GM19240 (cell line): ENCODE results near the gene HMCN2.

Source experiments
- DNase-seq: peaks from one replicate; pipeline ENCODE4 v3.0.0; 2011; ENCODE audit warnings: low spot score; ENCODE audit not compliant: insufficient read length

HMCN2 gene

DNA sequence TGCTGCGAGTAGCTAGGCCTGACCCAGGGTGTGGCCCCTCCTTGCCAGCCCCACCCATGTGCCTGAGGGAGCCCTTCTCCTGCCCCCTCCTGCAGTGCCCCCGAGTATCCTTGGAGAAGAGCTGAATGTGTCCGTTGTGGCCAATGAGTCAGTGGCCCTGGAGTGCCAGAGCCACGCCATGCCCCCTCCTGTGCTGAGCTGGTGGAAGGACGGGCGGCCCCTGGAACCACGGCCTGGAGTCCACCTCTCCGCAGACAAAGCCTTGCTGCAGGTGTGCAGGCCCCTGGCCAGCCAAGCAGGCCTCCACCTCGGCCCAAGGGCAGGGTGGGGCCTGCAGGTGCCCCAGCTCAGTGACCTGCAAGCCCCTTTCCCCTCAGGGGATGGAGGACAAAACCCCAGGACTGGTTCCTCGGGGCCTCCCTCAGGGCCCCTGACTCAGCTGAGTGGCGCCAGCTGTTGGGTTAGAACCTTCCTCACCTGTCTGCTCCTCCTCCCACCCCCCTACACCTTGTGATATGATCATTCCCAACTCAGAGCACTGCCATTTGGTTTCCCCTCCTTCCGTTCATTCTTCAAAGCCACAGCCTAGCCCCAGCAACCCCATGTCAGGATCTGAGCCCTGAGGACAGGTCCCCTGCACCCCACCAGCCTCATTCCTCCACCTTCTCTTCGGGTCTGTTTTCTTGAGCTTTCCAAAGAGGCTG, 99.2 kb downstream of the HMCN2 start:
- no peak for DNase-seq

DNA sequence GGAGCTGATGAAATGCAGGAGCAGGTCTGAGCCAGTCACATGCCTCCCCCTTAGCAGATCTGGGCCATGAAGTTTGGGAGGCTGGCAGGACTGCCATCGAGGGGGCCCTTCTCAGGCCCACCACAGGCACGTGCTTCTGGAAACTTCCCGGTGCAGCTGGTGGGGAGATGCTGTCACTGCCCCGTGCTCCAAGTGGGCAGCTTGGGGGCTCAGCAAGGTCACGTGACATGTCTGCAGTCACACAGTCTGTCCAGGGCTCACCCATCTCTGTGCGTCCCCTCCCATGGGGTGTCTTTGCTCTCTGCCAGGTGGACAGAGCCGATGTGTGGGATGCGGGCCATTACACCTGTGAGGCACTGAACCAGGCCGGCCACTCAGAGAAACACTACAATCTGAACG, 99.8 kb downstream of the HMCN2 start:
- no peak for DNase-seq

DNA sequence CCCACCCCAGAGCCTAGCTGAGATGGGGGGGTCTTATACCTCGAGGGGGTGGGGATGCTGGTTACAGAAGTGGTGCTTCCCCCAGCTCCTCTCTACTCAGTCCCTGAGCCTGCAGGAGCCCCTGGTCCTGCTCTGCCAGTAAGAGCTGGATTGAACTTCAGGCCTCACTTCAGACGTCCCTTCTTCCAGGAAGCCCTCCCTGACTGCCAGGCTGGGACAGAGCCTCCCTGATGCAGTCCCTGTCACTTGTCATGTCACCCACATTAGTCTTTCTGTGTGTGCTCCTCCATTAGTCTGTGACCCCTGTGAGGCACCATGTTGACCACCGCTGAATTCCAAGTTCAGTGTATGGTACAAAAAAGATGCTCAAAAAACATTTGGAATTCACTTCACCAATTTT, 100.5 kb downstream of the HMCN2 start:
- no peak for DNase-seq

DNA sequence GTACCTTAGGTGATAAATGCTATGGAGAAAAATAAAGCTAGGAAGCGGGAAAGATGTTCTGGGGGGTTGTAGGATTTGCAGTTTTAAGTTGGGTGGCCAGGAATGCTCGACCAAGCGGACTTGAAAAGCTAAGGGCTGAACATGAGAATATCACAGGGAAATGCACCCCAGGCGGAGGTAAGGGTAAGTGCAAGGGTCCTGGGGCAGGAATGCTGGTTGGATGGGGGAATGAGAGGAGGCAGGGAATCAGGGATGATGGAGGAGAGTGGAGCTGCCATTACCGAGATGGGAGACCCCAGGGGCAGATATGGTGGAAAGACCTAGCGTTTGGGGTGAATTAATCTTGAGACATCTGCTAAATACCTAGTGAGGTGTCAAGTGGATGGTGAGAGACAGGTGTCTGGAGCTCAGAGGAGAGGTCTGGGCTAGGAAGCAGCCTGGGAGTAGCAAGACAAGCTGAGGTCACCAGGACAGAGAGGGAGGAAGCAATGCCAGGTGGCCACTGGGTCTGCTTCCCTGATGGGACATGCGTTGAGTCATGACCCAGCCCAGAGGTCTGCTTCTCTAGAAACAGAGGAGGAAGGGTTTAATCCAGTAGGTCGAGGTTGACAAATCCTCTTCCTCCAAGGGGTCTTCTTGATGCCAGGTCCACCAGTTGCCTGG, 101.5 kb downstream of the HMCN2 start:
- no peak for DNase-seq

DNA sequence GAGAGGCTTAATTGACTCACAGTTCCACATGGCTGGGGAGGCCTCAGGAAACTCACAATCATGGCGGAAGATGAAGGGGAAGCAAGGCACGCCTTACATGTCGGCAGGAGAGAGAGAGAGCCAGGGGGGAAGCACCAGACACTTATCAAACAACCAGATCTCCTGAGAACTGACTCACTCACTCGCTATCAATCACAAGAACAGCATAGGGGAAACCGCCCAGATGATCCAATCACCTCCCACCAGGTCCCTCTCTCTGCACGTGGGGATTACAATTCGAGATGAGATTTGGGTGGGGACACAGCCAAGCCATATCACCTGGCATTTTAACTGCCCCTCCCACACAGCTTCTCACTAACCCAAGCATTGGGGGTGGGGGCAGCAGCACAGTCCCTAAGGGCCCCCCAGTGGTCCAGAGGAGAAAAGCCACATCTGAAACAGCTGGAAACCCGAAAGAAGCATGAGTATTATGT, 103.1 kb downstream of the HMCN2 start:
- DNase-seq, result no peak

DNA sequence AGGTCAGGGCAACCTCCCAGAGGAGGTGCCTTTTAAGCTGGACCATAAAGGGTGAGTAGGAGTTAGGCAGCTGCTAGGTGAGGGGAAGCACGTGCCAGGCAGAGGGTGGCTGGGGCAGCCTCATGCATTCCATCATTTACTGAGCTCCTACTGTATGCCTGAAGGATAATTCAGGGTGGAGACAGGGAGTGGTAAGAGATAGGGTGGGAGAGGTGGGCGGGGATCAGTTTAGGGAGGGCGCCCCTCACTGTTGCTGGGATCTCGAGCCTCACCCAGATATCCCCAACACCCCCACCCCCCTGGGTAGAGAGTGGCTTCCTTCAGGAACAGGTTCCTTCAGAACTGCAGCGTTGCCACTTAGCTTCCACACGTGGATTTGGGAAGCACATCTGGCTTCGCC, 104.7 kb downstream of the HMCN2 start:
- no peak for DNase-seq

DNA sequence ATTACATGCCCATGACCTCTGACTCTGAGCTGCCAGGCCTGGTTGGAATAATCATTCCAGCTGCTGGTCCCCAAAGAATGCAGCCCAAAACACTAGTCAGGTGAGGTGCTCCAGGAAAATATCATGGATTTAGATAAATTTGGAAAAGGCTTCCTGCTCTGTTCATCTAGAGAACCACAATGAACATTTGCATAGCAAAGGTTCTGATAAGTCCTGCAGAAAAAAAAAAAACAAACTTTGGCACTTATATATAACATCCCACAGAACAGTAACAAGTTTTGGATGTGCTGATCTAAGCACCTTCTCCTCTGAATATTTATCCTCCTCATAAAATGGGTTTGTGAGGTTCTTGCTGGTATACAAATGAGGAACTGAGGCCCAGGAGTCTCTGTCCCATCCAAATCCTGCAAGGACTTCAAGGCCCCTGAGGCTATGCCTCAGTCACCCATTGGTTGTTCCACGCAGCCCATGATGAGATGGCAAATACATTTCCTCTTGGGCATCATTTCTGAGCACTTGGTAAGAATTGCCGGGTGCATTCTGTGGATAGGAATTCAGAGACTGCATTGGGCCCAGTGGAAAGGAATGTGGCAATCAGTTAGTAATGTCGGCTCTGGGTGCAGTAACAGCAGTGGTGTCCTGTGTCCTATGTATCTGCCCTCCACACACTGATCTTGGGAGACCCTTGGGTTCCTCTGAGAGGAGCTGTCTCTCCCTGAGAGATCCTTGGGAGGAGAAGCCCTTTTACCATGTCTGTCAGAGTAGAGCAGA, 105.8 kb downstream of the HMCN2 start:
- no peak for DNase-seq

DNA sequence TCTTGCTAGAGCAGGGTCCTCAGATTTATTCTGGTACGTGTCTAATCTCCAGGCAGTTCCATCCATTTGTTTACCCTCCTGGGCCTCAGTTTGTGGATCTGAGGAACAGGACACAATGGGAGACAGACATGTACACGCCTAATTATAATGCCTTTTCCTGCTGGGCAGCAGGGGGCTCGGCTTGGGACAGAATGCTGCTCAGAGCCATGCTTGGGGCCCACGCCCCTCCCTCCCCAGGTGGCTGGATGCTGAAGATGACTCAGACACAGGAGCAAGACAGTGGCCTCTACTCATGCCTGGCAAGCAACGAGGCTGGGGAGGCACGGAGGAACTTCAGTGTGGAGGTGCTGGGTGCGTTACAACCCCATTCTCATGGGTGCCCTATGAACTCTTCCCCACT, 106.5 kb downstream of the HMCN2 start:
- DNase-seq, result no peak

DNA sequence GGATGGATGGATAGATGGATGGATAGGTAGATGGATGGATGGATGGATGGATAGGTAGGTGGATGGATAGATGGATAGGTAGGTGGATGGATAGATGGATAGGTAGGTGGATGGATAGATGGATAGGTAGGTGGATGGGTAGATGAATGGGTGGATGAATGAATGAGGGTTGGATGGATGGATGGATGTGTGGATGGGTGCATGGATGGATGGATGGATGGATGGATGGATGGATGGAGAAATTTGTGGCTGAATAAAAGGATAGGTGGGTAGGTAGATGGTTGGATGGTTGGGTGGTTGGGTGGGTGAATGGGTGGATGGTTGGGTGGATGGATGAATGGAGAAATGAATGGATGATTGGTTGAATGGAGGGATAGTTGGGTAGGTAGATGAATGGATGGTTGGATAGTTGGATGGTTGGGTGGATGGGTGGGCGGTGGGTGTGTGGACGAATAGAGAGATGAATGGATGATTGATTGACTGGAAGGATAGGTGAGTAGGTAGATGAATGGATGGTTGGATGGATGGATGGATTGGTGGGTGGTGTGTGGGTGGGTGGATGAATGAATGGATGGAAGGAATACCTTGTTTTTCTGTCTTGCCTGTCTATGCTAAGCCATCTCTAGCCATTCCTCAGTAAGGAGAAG, 108.2 kb downstream of the HMCN2 start:
- no peak for DNase-seq

DNA sequence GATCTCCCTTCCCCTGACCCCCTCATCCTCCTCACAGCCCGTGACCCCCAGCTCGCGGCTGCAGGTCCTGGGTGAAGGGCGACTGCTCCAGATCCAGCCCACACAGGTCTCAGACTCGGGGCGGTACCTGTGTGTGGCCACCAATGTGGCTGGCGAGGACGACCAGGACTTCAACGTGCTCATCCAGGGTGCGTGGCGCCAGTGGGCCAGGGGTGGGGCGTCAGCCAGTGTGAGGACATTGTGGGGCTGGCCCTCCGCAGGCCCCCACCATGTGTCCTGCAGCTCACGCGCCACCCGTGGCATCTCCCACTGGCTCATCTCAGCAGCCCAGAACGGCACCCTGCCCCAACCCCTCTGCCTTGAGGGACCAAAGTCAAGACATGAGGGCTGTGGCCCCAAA, 112.1 kb downstream of the HMCN2 start:
- no peak for DNase-seq

DNA sequence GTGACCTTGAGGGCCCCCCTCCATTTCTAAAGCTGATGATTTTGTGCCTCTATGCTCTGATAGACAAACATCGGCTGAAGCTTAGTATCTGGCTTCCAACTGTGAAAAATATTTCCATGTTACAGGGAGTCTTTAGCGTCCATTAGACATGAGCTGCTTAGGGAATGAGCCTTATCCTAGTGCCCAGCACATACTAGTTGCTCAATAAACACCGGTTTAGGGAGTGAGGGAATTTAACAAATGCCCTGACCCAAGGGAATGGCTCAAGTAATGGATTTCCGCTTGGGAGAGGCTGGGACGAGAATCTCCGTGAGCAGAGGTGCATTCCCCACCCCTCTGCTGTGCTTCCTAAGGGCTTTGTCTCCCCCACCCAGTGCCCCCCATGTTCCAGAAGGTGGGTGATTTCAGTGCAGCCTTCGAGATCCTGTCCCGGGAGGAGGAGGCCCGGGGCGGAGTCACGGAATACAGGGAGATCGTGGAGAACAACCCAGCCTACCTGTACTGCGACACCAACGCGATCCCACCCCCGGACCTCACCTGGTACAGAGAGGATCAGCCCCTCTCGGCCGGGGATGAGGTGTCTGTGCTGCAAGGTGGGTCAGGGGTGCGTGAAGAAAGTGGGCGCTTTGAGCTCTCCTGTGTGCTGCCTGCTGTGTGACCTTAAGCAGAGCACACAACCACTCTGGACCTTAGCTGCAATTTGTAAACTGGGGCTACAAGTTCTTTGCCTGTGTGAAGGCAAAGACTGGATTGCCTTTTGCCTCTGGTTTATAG, 113.5 kb downstream of the HMCN2 start:
- no peak for DNase-seq

DNA sequence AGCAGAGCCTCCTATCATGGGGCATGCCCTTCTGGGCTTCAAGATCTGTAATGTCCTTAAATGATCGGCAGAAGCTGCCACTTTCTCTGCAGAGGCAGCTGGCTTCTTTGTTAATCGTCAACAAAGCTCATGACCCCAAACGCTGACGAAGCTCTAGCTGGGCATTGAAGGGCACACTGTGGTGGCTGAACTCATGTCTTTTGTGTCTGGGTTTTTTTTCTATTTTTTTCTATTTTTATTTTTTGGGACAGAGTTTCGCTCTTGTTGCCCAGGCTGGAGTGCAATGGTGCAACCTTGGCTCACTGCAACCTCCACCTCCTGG, 114.0 kb downstream of the HMCN2 start:
- DNase-seq, result no peak

DNA sequence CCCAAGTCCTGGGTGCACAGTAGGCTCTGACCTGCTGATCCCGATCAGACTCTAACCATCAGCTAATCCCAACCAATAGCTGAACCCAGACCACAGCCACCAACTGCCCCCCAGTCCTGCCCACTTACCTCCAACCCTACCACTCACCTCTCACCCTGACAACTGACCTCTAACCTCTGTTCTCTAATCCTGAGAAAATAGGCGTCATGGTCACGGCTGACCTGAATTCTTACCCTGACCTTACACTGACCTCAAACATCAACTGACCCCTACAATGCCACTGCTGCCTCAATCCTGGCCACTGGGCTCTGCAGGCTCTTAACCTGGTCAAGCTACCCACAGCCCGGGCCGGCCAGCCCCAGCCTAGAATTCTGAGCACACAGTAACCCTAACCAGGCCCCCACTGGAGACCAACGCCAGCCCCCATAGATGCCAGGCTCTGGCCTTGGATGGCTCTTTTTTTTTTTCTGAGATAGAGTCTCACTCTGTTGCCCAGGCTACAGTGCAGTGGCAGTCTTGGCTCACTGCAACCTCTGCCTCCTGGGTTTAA, 115.4 kb downstream of the HMCN2 start:
- DNase-seq, result no peak

DNA sequence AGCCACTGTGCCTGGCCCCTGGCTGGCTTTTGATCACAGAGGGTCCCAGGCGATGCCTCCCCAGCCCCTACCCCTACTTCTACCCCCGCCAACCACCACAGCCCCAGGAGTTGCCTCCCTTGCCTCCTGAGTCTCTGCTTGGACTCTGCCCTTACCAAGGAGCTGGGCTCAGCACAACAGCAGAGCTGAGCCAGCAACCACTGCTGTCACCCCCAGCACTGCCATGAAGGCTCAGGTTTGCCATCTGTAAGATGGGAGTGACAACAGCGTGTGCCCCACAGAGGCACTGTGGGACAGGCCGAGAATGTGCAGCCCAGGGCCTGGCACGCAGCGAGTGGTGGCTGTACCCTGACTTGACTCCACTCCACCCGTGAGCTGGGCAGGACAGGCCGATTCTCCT, 116.1 kb downstream of the HMCN2 start:
- DNase-seq, result no peak

DNA sequence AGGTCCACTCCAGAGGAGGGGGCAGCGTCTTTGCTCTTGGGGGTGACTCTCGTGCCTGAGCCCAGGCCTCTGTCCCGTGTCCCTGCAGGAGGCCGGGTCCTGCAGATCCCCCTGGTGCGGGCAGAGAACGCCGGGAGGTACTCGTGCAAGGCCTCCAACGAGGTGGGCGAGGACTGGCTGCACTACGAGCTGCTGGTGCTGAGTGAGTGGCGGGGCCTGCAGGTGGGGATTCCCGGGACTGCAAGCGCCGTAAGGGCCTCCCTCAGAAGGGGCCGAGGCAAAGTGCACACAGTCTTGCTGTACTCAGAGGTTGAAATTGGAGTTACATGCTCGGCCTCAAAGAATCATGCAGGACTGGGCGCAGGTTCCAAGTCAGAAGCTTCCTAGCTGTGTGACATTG, 116.5 kb downstream of the HMCN2 start:
- no peak for DNase-seq

DNA sequence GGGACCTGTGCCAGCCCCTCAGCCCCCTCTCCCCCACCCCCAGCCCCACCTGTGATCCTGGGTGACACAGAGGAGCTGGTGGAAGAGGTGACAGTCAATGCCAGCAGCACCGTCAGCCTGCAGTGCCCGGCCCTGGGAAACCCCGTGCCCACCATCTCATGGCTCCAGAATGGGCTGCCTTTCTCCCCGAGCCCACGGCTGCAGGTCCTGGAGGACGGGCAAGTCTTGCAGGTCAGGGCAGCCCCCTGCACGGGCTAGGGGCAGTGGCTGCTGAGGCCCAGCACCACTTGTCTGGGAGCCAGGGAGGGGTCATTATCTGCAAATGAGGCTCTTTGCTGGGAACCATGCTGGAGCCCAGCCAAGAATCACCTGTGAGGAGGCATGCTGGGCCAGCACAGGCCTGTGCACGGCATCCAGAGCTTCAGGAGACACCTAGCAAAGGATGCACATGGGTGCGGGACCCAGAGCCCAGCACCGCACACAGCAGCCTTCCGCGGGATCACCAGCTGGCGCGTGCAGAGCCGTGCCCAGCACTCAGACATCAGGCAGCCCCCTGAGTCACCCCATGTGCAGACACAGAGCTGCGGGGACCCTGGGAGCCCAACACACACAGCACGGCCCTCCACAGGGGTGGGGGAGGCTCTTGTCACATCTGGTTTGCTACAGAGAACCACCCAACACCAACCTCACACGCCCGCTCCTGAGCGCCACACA, 117.2 kb downstream of the HMCN2 start:
- no peak for DNase-seq

DNA sequence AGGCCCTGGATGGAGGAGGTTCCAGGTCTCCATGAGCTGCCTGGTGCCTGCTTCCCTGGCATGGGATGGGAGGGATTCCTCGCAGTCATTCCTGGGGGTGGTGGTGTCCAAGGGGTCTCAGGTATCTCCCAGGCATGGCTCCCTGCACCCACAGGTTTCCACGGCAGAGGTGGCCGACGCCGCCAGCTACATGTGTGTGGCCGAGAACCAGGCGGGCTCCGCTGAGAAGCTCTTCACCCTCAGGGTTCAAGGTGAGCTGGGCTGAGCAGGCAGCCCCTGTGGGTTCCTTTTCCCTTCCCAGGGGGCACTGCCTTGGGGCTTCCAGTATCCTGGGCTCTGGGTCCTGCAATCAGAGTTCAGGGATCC, 117.8 kb downstream of the HMCN2 start:
- no peak for DNase-seq

DNA sequence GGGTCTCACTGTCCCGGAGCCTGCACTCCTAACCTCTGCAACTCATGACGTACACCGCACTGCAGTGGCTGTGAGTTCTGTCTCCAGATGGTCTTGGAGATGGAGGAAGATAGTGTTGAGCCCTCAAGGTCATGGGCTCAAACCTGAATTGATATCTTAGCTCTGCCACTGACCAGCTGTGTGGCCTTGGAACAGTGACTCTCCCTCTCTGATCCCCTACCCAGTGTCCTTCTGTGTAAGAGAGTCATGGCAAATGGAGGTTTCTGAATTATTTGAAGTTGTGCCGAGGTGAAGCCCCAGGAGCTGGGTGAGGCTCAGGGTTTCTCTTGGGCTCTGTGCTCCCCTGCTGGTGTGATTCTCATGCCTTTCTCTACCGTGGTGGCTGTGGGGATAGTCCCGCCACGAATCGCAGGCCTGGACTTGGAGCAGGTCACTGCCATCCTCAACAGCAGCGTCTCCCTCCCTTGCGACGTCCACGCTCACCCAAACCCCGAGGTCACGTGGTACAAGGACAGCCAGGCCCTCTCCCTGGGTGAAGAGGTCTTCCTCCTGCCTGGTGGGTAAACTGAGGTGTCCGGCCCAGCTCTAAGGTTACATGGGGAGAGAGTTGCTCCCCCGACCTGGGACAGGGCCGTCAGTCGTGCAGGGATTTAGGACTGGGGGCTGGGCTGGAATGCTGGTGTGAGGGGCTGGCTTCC, 118.6 kb downstream of the HMCN2 start:
- no peak for DNase-seq

DNA sequence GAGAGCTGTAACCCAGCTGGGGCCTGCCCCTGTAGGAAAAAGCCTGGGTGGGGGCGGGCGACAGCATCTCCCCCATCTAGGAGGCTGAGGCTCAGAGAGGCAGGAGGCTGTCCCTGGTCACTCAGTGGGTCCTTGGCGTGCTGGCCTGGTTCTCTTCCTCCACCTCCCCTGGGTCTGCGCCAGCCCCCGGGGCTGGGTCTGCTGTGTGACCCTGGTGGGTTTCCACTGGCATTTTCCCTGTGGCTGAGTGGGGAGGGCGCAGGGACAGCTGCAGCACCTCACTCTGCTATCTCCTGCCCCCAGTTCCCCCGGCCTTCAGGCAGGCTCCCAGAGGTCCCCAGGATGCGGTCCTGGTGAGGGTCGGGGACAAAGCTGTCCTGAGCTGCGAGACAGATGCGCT, 119.7 kb downstream of the HMCN2 start:
- DNase-seq, result no peak

DNA sequence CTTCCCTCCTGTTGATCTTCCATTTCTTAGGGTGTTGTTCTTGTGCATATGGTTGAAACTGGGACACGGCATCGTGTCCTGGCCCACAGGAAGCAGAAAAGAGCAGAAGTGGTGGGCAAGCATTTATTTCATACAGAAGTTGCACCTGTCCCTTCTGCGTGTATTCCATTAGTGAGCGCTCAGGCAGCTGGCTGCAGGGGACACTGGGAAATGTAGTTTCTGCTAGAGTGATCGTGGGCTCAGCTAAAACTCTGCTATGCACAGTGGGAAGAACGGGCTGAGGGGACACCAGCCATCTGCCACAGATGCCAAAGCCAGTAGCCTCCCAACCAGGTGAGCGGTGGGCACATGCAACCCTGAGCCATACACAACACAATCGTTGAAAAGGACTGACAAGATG, 121.8 kb downstream of the HMCN2 start:
- DNase-seq, result no peak
